Stimulated activated CD8-positive, alpha-beta memory T cell treated with anti-CD3 and anti-CD28 coated beads, Interleukin-4, amount 100 ng/mL, for 48 hours (primary cell): ENCODE results near the gene PRKAR2A.
"Not testable (repeated sequence)": the region's sequence is repeated elsewhere in the genome, so short reads cannot be mapped to it uniquely, and the experiment has no call there.

Experiments used
- DNase-seq: peaks from one replicate; pipeline ENCODE4 v3.0.0-alpha.2; 2020

PRKAR2A gene

GRCh38 chr3:48835650-48836366 is 11.9 kb downstream of the PRKAR2A start:
- no peak for DNase-seq

- DNase-seq: no peak
These were observed 15.0 kb downstream of the PRKAR2A start for GRCh38 chr3:48832684-48833083.

GRCh38 chr3:48830715-48831114 is 17.0 kb downstream of the PRKAR2A start:
- DNase-seq: no peak

GRCh38 chr3:48829525-48829924 is 18.1 kb downstream of the PRKAR2A start:
- not testable (repeated sequence) for DNase-seq

- DNase-seq: not testable (repeated sequence)
These were observed 19.8 kb downstream of the PRKAR2A start for GRCh38 chr3:48827874-48828273.

GRCh38 chr3:48826451-48826850 is 21.2 kb downstream of the PRKAR2A start:
- DNase-seq: no peak

- no peak for DNase-seq
These were observed 26.9 kb downstream of the PRKAR2A start for GRCh38 chr3:48820612-48821324.

- DNase-seq: no peak
These were observed 28.1 kb downstream of the PRKAR2A start for GRCh38 chr3:48819234-48820221.

GRCh38 chr3:48811524-48811923 is 36.1 kb downstream of the PRKAR2A start:
- no peak for DNase-seq

GRCh38 chr3:48804930-48805329 is 42.7 kb downstream of the PRKAR2A start:
- DNase-seq: no peak

- DNase-seq: not testable (repeated sequence)
These were observed 46.8 kb downstream of the PRKAR2A start for GRCh38 chr3:48800831-48801230.

GRCh38 chr3:48798998-48799397 is 48.7 kb downstream of the PRKAR2A start:
- DNase-seq: no peak

- DNase-seq: no peak
These were observed 50.0 kb downstream of the PRKAR2A start for GRCh38 chr3:48797626-48798025.

- DNase-seq: no peak
These were observed 51.5 kb downstream of the PRKAR2A start for GRCh38 chr3:48795997-48796732.

- not testable (repeated sequence) for DNase-seq
These were observed 54.2 kb downstream of the PRKAR2A start for GRCh38 chr3:48793484-48793883.

- DNase-seq: no peak
These were observed 58.0 kb downstream of the PRKAR2A start for GRCh38 chr3:48789665-48790064.

- DNase-seq: no peak
These were observed 59.0 kb downstream of the PRKAR2A start for GRCh38 chr3:48788544-48789162.

- no peak for DNase-seq
These were observed 63.1 kb downstream of the PRKAR2A start for GRCh38 chr3:48784426-48785120.

GRCh38 chr3:48783304-48783703 is 64.4 kb downstream of the PRKAR2A start:
- no peak for DNase-seq

- DNase-seq: no peak
These were observed 65.6 kb downstream of the PRKAR2A start for GRCh38 chr3:48782046-48782445.

GRCh38 chr3:48778565-48778964 is 69.1 kb downstream of the PRKAR2A start:
- DNase-seq: not testable (repeated sequence)
